H54 (cell line): ENCODE data around the gene MYDGF.
"Not testable (repeated sequence)": the region's sequence is repeated elsewhere in the genome, so short reads cannot be mapped to it uniquely, and the experiment has no call there.

Source experiments
- DNase-seq: peaks from one replicate; pipeline ENCODE4 v3.0.0; 2011; ENCODE audit warnings: low spot score, mixed read lengths; ENCODE audit not compliant: insufficient read length
- FAIRE-seq: peaks from 3 replicates; lab custom pipeline; 2011; peaks lifted over from hg19 to GRCh38; lab: Jason Lieb, UNC
- POLR2A ChIP-seq: IDR thresholded peaks from 2 replicates; pipeline ENCODE4 v1.6.1; 2011; ENCODE audit warnings: low read depth, mild to moderate bottlenecking, low read length

The MYDGF gene

GRCh38 chr19:4669723-4670480 lies at the start of gene MYDGF:
TSS of gene MYDGF (minus strand) at chr19:4670342. CDS start at chr19:4670334, 8 bp downstream.
- FAIRE-seq (no peak), DNase-seq (peak; percentile 98)
- peak; percentile 85 for TF ChIP-seq POLR2A

GRCh38 chr19:4719499-4719866 lies 49.3 kb upstream of the MYDGF start:
- no peak for TF ChIP-seq POLR2A

GRCh38 chr19:4717966-4718701 lies 48.0 kb upstream of the MYDGF start:
- no peak for TF ChIP-seq POLR2A
- FAIRE-seq (no peak), DNase-seq (no peak)

More at GRCh38 chr19:4719499-4719866, 49.3 kb upstream of the MYDGF start:
- no peak for FAIRE-seq
- DNase-seq: no peak

- DNase-seq (no peak), FAIRE-seq (no peak)
- no peak for TF ChIP-seq POLR2A
These were observed 47.2 kb upstream of the MYDGF start for GRCh38 chr19:4717191-4717965.

GRCh38 chr19:4715529-4716221 lies 45.5 kb upstream of the MYDGF start:
- TF ChIP-seq POLR2A: no peak
- FAIRE-seq (no peak), DNase-seq (no peak)

GRCh38 chr19:4715178-4715528 lies 45.0 kb upstream of the MYDGF start:
- not testable (repeated sequence) for FAIRE-seq

GRCh38 chr19:4714016-4714415 lies 43.9 kb upstream of the MYDGF start:
- no peak for DNase-seq
- no peak for FAIRE-seq
- TF ChIP-seq POLR2A: no peak

More at GRCh38 chr19:4715178-4715528, 45.0 kb upstream of the MYDGF start:
- DNase-seq: not testable (repeated sequence)

GRCh38 chr19:4713384-4713951 lies 43.3 kb upstream of the MYDGF start:
- DNase-seq (peak; percentile 98), FAIRE-seq (peak; percentile 20)
- TF ChIP-seq POLR2A: 0 out of 2 replicates have a peak, but pooled peaks have one; percentile 24

GRCh38 chr19:4712771-4713170 lies 42.6 kb upstream of the MYDGF start:
- DNase-seq: no peak
- no peak for FAIRE-seq
- TF ChIP-seq POLR2A: no peak

- FAIRE-seq: no peak
These were observed 41.1 kb upstream of the MYDGF start for GRCh38 chr19:4711211-4711610.

GRCh38 chr19:4710281-4710600 lies 40.1 kb upstream of the MYDGF start:
- DNase-seq (no peak), FAIRE-seq (no peak)
- TF ChIP-seq POLR2A: no peak

More at GRCh38 chr19:4711211-4711610, 41.1 kb upstream of the MYDGF start:
- TF ChIP-seq POLR2A: no peak
- no peak for DNase-seq

- DNase-seq: no peak
- no peak for TF ChIP-seq POLR2A
- no peak for FAIRE-seq
These were observed 39.5 kb upstream of the MYDGF start for GRCh38 chr19:4709440-4710280.
